ENCODE results near the gene LLCFC1. TPM values are rescaled to one million over a fixed set of nuclear protein-coding genes. Genes with fewer than 3 reads are reported as not detected.

LLCFC1 gene
- total RNA-seq, 1 experiment from 2014 or later: not detected

DNA sequence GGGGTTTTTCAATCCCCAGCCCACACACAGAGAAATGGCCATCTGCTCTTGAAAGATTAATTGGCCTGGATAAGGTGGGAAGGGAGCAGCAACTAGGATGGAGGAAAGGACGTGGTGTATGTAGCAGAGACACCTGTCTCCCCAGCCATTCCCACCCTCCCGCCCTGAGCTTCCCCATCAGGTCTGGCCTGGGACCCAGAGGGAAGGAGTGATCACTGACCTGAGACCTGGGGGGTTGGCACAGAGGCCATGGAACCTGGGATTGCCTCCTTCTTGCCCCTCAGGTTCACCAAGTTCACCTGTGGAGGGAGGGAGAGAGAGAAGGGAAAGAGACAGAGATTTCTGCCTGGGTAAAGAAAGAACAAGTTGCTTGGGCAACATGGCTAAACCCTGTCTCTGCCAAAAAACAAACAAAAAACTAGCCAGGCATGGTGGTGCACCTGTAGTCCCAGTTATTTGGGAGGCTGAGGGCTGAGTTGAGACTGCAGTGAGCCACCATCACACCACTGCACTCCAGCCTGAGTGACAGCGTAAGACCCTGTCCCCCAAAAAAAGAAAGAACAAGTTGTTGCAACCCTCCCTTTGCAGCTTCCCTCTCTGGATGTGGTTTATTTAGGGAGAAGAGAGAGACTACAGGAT lies 42.4 kb upstream of the LLCFC1 start:
- in situ Hi-C loops (cut with HindIII; ENCODE audit: low pct_unique_long_range_greater_than_20kb, low sequenced_read_pairs) (no loop called here), intact Hi-C loops (cut with micrococcal nuclease; ENCODE audit: unreplicated experiment) (no loop called here)
- CTCF ChIA-PET: no interaction called here
- ATAC-seq (no peak), DNase-seq (ENCODE audit: low read depth, low spot score) (no peak)
- no peak for TF ChIP-seq SIN3A (IDR thresholded peaks at IDR 0.05; ENCODE audit: borderline replicate concordance, insufficient read depth, low read depth, low read length)
- TF ChIP-seq, protein P1, sequence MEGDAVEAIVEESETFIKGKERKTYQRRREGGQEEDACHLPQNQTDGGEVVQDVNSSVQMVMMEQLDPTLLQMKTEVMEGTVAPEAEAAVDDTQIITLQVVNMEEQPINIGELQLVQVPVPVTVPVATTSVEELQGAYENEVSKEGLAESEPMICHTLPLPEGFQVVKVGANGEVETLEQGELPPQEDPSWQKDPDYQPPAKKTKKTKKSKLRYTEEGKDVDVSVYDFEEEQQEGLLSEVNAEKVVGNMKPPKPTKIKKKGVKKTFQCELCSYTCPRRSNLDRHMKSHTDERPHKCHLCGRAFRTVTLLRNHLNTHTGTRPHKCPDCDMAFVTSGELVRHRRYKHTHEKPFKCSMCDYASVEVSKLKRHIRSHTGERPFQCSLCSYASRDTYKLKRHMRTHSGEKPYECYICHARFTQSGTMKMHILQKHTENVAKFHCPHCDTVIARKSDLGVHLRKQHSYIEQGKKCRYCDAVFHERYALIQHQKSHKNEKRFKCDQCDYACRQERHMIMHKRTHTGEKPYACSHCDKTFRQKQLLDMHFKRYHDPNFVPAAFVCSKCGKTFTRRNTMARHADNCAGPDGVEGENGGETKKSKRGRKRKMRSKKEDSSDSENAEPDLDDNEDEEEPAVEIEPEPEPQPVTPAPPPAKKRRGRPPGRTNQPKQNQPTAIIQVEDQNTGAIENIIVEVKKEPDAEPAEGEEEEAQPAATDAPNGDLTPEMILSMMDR (IDR thresholded peaks at IDR 0.05): no peak
- no peak for TF ChIP-seq TCF7L2 (IDR thresholded peaks at IDR 0.05; ENCODE audit: low read depth, low read length)
- no peak for TF ChIP-seq POLR2AphosphoS5 (IDR thresholded peaks at IDR 0.05; ENCODE audit: low read depth, low read length)
- TF ChIP-seq, protein P2, sequence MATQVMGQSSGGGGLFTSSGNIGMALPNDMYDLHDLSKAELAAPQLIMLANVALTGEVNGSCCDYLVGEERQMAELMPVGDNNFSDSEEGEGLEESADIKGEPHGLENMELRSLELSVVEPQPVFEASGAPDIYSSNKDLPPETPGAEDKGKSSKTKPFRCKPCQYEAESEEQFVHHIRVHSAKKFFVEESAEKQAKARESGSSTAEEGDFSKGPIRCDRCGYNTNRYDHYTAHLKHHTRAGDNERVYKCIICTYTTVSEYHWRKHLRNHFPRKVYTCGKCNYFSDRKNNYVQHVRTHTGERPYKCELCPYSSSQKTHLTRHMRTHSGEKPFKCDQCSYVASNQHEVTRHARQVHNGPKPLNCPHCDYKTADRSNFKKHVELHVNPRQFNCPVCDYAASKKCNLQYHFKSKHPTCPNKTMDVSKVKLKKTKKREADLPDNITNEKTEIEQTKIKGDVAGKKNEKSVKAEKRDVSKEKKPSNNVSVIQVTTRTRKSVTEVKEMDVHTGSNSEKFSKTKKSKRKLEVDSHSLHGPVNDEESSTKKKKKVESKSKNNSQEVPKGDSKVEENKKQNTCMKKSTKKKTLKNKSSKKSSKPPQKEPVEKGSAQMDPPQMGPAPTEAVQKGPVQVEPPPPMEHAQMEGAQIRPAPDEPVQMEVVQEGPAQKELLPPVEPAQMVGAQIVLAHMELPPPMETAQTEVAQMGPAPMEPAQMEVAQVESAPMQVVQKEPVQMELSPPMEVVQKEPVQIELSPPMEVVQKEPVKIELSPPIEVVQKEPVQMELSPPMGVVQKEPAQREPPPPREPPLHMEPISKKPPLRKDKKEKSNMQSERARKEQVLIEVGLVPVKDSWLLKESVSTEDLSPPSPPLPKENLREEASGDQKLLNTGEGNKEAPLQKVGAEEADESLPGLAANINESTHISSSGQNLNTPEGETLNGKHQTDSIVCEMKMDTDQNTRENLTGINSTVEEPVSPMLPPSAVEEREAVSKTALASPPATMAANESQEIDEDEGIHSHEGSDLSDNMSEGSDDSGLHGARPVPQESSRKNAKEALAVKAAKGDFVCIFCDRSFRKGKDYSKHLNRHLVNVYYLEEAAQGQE (IDR thresholded peaks at IDR 0.05; ENCODE audit: insufficient read depth in 1 of 2, low read depth in 2 of 2, low read length in 1 of 2): no peak
- H3K4me3 ChIP-seq (ENCODE audit: low read depth in 2 of 2, low read length in 2 of 2): no peak overlapping the region
- no peaks in the 10 kb centered on the region; the same call in 1 of the 2 replicates for H3K27me3 ChIP-seq (ENCODE audit: control insufficient read depth, insufficient read depth, low read length)
- H3K27ac ChIP-seq (ENCODE audit: low read length): no peak overlapping the region
- H3K9me3 ChIP-seq (ENCODE audit: control insufficient read depth, insufficient read depth, low read depth, low read length): no peaks in the 10 kb centered on the region
- BruUV-seq (replicated peaks): no TSS peak
- no peaks in the 10 kb centered on the region for H3K4me1 ChIP-seq (ENCODE audit: control insufficient read depth, insufficient read depth, low read length)
- POLR2A ChIA-PET: no interaction called here
- H3K36me3 ChIP-seq (ENCODE audit: control insufficient read depth, insufficient read depth, low read length): no peaks in the 10 kb centered on the region

DNA sequence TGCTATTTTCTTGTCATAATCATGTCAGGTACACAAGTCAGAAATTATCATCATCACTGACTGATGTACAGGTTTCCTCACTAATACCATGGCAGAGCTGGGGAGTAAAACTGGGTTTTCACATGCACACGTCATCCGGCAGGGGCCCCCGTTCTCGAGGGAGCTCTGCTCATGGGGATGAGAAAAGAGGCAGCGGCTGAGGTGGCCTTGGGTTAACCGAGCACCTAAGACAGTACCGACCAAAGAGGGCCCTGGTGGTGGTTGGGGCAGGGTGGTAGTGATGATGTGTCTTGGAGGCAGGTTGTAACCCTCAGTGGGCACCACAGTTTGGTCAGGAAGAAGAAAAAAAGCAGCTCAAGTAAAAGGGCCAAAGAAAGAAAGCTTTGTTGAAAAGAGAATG lies 41.6 kb upstream of the LLCFC1 start:
- H3K27me3 ChIP-seq (ENCODE audit: control insufficient read depth, insufficient read depth, low read length): no peaks in the 10 kb centered on the region; the same call in 1 of the 2 replicates
- no peak for DNase-seq (ENCODE audit: low read depth, low spot score)
- ChIA-PET POLR2A (no interaction called here), CTCF (no interaction called here)
- no peaks in the 10 kb centered on the region for H3K9me3 ChIP-seq (ENCODE audit: control insufficient read depth, insufficient read depth, low read depth, low read length)
- in situ Hi-C loops (cut with HindIII; ENCODE audit: low pct_unique_long_range_greater_than_20kb, low sequenced_read_pairs) (no loop called here), intact Hi-C loops (cut with micrococcal nuclease; ENCODE audit: unreplicated experiment) (no loop called here)
- no peak overlapping the region for H3K4me3 ChIP-seq (ENCODE audit: low read depth in 2 of 2, low read length in 2 of 2)
- no peak for ATAC-seq
- no peak overlapping the region for H3K27ac ChIP-seq (ENCODE audit: low read length)
- no peaks in the 10 kb centered on the region for H3K4me1 ChIP-seq (ENCODE audit: control insufficient read depth, insufficient read depth, low read length)
- BruUV-seq (replicated peaks): no TSS peak
- H3K36me3 ChIP-seq (ENCODE audit: control insufficient read depth, insufficient read depth, low read length): no peaks in the 10 kb centered on the region
- TF ChIP-seq SIN3A (IDR thresholded peaks at IDR 0.05; ENCODE audit: borderline replicate concordance, insufficient read depth, low read depth, low read length): no peak

DNA sequence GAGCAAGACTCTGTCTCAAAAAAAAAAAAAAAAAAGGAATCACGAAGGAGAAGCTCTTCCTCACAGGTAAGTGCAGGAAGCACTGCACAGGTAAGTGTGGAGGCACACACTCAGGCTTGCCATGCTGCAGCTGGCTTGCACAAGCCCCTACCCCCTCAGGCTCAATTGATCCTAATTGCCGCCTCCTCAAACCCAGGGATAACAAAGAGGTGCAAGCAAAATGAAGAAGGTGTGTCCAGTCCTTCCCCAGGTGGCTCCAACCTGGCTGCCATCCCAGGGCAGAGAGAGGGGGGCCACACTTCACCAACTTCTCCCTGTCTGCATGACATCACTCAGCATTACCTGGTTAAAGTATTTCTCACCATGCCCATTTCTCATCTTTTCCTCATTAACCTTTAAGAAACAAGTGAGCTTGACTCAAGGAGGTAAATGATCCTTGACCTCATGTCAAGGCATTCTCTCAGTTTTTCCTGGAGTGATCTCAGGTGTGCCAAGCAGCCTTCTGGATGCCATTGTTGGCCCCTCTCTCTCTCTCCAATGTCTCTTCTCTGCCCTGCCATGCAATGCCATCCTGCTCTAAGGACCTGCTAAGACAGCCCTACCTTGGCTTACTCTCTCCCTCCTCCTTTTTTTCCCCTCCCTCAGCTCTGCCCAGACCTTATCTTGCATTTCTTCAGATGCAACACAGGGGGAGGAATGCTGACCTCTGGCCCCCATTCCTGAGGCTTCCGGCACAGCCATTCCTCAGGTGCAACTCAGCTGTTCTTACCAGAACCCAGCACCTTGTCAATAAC lies 40.7 kb upstream of the LLCFC1 start:
- ChIA-PET CTCF (interaction anchor here (1.1 kb wide), 1 partner anchor 116 kb away, joined by 3 read pairs; no protein-coding TSS in a partner anchor), POLR2A (no interaction called here)
- ATAC-seq: no peak
- no peak for DNase-seq (ENCODE audit: low read depth, low spot score)
- H3K36me3 ChIP-seq (ENCODE audit: control insufficient read depth, insufficient read depth, low read length): no peaks in the 10 kb centered on the region
- no peaks in the 10 kb centered on the region for H3K27me3 ChIP-seq (ENCODE audit: control insufficient read depth, insufficient read depth, low read length)
- no peaks in the 10 kb centered on the region for H3K4me1 ChIP-seq (ENCODE audit: control insufficient read depth, insufficient read depth, low read length)
- H3K9me3 ChIP-seq (ENCODE audit: control insufficient read depth, insufficient read depth, low read depth, low read length): no peaks in the 10 kb centered on the region
- intact Hi-C loops (cut with micrococcal nuclease; ENCODE audit: unreplicated experiment) (no loop called here), in situ Hi-C loops (cut with HindIII; ENCODE audit: low pct_unique_long_range_greater_than_20kb, low sequenced_read_pairs) (no loop called here)
- H3K4me3 ChIP-seq (ENCODE audit: low read depth in 2 of 2, low read length in 2 of 2): no peak overlapping the region
- TF ChIP-seq POLR2AphosphoS5 (IDR thresholded peaks at IDR 0.05; ENCODE audit: low read depth, low read length) (no peak), TCF7L2 (IDR thresholded peaks at IDR 0.05; ENCODE audit: low read depth, low read length) (no peak), SIN3A (IDR thresholded peaks at IDR 0.05; ENCODE audit: borderline replicate concordance, insufficient read depth, low read depth, low read length) (no peak)
- TF ChIP-seq, protein P1 (IDR thresholded peaks at IDR 0.05): no peak
- TF ChIP-seq, protein P2 (IDR thresholded peaks at IDR 0.05; ENCODE audit: insufficient read depth in 1 of 2, low read depth in 2 of 2, low read length in 1 of 2): no peak
- BruUV-seq (replicated peaks): no TSS peak
- H3K27ac ChIP-seq (ENCODE audit: low read length): no peak overlapping the region

Measured in Panc1 (cell line).